Fibroblast of peridontal ligament (primary cell): ENCODE results near the gene PROKR1.

ENCODE experiments used
- DNase-seq: peaks from one replicate; pipeline ENCODE4 v3.0.0-alpha.2; 2010; ENCODE audit errors: extremely low read depth

PROKR1 gene

DNA sequence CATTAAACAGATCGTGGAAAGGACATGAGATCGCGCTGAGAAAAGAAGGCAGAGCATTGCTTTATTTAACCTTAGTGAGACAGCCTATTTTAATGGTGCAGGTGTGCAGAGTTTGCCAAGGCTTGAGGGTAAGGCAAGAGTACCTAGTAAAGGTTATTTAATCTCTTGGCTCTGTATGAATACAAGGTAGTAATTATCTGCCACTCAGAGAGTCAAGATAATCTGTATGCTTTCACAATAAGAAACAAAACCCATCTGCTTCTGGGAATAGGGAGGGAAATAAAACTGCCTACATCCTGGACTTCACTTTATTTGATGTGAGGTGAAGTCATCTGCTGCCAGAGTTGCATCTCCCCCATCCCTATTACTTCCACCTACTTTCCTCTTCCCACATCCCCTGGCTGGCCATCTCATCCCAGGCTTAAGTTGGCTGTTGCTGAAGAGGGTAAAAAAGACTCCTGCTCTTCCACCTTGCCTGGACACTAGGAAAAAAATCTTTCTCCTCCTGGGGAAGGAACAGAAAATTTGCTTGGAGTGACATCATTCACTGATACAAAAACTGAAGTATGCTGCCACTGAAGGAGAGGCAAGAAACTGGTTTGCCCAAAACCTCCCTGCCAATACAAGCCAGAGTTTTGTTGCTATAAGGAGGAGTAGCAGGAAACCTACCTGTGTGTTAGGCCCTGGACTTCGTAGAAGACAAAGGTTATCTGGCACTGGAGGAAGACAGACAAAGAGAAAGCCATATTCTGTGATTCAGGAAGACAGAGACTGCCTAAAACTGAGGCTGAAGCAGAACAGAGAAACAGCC is 55.4 kb downstream of the PROKR1 start:
- no peak for DNase-seq

DNA sequence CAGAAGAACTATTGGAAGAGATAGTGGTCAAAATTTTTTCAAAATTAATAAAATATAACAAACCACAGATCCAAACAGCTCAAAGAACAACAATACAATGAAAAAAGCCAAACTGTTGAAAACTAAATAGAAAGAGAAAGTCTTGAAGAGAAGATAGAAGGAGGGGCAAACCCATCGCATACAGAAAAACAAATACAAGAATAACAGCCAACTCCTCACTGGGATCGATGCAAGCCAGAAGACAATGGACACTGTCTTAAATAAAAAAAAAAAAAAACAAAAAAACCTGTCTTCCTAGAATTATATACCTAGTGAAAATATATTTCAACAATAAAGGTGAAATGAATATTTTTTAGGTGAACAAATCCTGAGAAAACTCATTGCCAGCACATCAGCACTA is 57.2 kb downstream of the PROKR1 start:
- no peak for DNase-seq

DNA sequence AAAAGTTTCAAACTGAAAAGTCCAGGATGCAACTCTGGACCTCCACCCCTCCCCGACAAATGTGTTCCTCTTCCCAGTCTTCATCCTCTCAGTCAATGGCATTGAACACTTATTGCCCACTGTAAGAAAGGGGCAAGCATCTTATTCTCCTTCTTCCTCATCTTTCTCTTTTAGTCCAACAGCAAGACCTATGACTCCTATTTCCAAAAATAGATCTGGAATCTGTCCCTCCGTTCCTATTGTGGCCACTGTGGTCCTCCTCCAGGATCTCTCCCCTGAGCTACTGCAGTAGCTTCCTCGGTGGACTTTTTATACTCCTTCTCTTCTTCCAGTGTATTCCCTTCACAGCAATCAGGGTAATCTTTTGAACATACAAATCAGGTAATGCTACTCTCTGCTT is 63.3 kb downstream of the PROKR1 start:
- DNase-seq, result no peak
